Neural progenitor cell (in vitro differentiated cells): ENCODE results near the gene TAF11L10.
"Not testable (repeated sequence)": the region's sequence is repeated elsewhere in the genome, so short reads cannot be mapped to it uniquely, and the experiment has no call there.

Experiments
- EZH2 ChIP-seq: fragments of 200-600 bp; sonication (generic); IDR thresholded peaks from 2 replicates; pipeline ENCODE4 v1.6.1; 2017; ENCODE audit warnings: antibody characterized with exemption, mild to moderate bottlenecking, moderate library complexity
- EZH2phosphoT487 ChIP-seq: fragments of 200-600 bp; sonication (generic); IDR thresholded peaks from 2 replicates; pipeline ENCODE4 v1.6.1; 2017; ENCODE audit warnings: antibody characterized with exemption
- TF ChIP-seq, protein P1 (sequence below): fragments of 200-600 bp; sonication (generic); IDR thresholded peaks from 2 replicates; pipeline ENCODE4 v1.5.1; 2017; ENCODE audit warnings: antibody characterized with exemption, mild to moderate bottlenecking

DNA sequence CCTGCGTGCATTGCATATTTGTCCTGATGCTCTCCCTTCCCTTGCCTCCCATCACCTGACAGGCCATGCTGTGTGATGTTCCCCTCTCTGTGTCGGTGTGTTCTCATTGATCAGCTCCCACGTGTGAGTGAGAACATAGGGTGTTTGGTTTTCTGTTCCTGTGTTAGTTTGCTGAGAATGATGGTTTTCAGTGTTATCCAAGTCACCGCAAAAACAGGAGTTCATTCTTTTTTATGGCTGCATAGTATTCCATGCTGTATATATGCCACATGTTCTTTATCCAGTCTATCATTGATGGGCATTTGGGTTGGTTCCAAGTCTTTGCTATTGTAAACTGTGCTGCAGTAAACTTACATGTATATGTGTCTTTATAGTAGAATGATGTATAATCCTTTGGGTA is 9.8 kb upstream of the TAF11L10 start:
- TF ChIP-seq, protein P1, sequence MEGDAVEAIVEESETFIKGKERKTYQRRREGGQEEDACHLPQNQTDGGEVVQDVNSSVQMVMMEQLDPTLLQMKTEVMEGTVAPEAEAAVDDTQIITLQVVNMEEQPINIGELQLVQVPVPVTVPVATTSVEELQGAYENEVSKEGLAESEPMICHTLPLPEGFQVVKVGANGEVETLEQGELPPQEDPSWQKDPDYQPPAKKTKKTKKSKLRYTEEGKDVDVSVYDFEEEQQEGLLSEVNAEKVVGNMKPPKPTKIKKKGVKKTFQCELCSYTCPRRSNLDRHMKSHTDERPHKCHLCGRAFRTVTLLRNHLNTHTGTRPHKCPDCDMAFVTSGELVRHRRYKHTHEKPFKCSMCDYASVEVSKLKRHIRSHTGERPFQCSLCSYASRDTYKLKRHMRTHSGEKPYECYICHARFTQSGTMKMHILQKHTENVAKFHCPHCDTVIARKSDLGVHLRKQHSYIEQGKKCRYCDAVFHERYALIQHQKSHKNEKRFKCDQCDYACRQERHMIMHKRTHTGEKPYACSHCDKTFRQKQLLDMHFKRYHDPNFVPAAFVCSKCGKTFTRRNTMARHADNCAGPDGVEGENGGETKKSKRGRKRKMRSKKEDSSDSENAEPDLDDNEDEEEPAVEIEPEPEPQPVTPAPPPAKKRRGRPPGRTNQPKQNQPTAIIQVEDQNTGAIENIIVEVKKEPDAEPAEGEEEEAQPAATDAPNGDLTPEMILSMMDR, result not testable (repeated sequence)
- not testable (repeated sequence) for TF ChIP-seq EZH2, EZH2phosphoT487
